Measurements from ENCODE around the gene SFRP5.

The SFRP5 gene

DNA sequence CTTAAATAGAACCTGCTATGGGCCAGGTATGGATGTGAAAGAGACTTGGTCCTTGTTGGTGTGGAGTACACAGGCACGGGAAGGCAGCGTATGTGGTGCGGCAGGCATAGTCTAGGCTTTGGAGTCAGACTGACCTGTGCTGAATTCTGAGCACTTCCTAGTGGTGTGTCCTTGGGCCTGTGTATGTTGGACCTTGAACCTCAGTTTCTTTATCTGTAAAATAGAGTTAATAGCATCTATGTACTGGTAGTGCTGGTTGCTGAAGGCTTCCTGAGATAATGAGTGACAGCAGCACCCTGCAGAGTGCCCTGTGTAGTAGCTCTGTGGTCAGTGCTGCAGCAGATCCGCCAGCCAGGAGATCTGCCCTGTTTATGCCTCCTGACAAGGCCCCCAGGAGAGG, 5.3 kb upstream of the SFRP5 start:
- Histone ChIP-seq H3K9ac (ENCODE audit: low read depth in 1 of 2, low read length in 2 of 2) (no peak overlapping the region), H3K27ac (ENCODE audit: low read depth, low read length) (no peak overlapping the region), H3K4me1 (ENCODE audit: control insufficient read depth in 1 of 2, insufficient read depth in 2 of 2, low read length in 2 of 2) (peaks cover 33 to 44% of the 10 kb centered on the region in 2 donors), H3K4me3 (ENCODE audit: low read depth in 1 of 2, low read length in 2 of 2) (no peak overlapping the region), H3K9me3 (ENCODE audit: control insufficient read depth in 1 of 2, low read length in 2 of 2) (no peaks in the 10 kb centered on the region), H3K27me3 (ENCODE audit: control insufficient read depth in 1 of 2, insufficient read depth in 2 of 2, low read length in 2 of 2) (peaks cover 0 to 3% of the 10 kb centered on the region in 2 donors), H3K36me3 (ENCODE audit: control insufficient read depth in 1 of 2, insufficient read depth in 2 of 2, low read length in 2 of 2) (no peaks in the 10 kb centered on the region)

GRCh38 chr10:97774811-97775294, 3.1 kb upstream of the SFRP5 start:
- Histone ChIP-seq H3K27me3 (ENCODE audit: control insufficient read depth in 1 of 2, insufficient read depth in 2 of 2, low read length in 2 of 2) (peaks cover 9 to 16% of the 10 kb centered on the region in 2 donors), H3K27ac (ENCODE audit: low read depth, low read length) (no peak overlapping the region), H3K9me3 (ENCODE audit: control insufficient read depth in 1 of 2, low read length in 2 of 2) (no peaks in the 10 kb centered on the region)

GRCh38 chr10:97773096-97773495, 1.3 kb upstream of the SFRP5 start:
- H3K9me3 ChIP-seq (ENCODE audit: control insufficient read depth in 1 of 2, low read length in 2 of 2), result no peaks in the 10 kb centered on the region
- H3K27ac ChIP-seq (ENCODE audit: low read depth, low read length), result no peak overlapping the region
- H3K9ac ChIP-seq (ENCODE audit: low read depth in 1 of 2, low read length in 2 of 2), result no peak overlapping the region
- H3K4me3 ChIP-seq (ENCODE audit: low read depth in 1 of 2, low read length in 2 of 2), result peak overlapping the region in 1 of 2 donors; percentile 6
- peaks cover 9 to 16% of the 10 kb centered on the region in 2 donors for H3K27me3 ChIP-seq (ENCODE audit: control insufficient read depth in 1 of 2, insufficient read depth in 2 of 2, low read length in 2 of 2)
- no peaks in the 10 kb centered on the region for H3K36me3 ChIP-seq (ENCODE audit: control insufficient read depth in 1 of 2, insufficient read depth in 2 of 2, low read length in 2 of 2)
- H3K4me1 ChIP-seq (ENCODE audit: control insufficient read depth in 1 of 2, insufficient read depth in 2 of 2, low read length in 2 of 2), result peaks cover 29 to 39% of the 10 kb centered on the region in 2 donors

More at GRCh38 chr10:97774811-97775294, 3.1 kb upstream of the SFRP5 start:
- Histone ChIP-seq H3K4me3 (ENCODE audit: low read depth in 1 of 2, low read length in 2 of 2) (no peak overlapping the region), H3K36me3 (ENCODE audit: control insufficient read depth in 1 of 2, insufficient read depth in 2 of 2, low read length in 2 of 2) (no peaks in the 10 kb centered on the region), H3K9ac (ENCODE audit: low read depth in 1 of 2, low read length in 2 of 2) (no peak overlapping the region), H3K4me1 (ENCODE audit: control insufficient read depth in 1 of 2, insufficient read depth in 2 of 2, low read length in 2 of 2) (peaks cover 33 to 39% of the 10 kb centered on the region in 2 donors)

- Histone ChIP-seq H3K27me3 (ENCODE audit: control insufficient read depth in 1 of 2, insufficient read depth in 2 of 2, low read length in 2 of 2) (peaks cover 9 to 16% of the 10 kb centered on the region in 2 donors), H3K9me3 (ENCODE audit: control insufficient read depth in 1 of 2, low read length in 2 of 2) (no peaks in the 10 kb centered on the region), H3K27ac (ENCODE audit: low read depth, low read length) (no peak overlapping the region), H3K36me3 (ENCODE audit: control insufficient read depth in 1 of 2, insufficient read depth in 2 of 2, low read length in 2 of 2) (no peaks in the 10 kb centered on the region), H3K4me3 (ENCODE audit: low read depth in 1 of 2, low read length in 2 of 2) (peak overlapping the region; percentile 62 to 79), H3K4me1 (ENCODE audit: control insufficient read depth in 1 of 2, insufficient read depth in 2 of 2, low read length in 2 of 2) (peaks cover 20 to 30% of the 10 kb centered on the region in 2 donors), H3K9ac (ENCODE audit: low read depth in 1 of 2, low read length in 2 of 2) (peak overlapping the region in 1 of 2 donors; percentile 66)
These were observed 526 bp downstream of the SFRP5 start for GRCh38 chr10:97771055-97771891.

DNA sequence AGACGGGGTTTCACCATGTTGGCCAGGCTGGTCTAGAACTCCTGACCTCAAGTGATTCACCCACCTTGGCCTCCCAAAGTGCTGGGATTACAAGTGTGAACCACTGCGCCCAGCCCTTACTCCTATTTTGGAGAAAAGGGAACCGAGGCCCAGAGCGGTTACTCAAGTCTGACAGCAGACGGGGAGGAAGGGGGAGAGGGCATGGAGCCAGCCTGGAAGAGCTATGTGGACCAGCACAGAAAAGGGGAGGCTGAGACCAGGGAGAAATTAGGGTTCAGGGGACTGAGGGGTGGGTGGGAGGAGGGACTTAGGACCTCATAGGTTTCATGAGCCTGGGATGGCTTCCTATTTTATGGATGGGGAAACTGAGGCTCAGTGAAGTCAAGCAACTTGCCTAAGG, 1.5 kb downstream of the SFRP5 start:
- Histone ChIP-seq H3K27me3 (ENCODE audit: control insufficient read depth in 1 of 2, insufficient read depth in 2 of 2, low read length in 2 of 2) (peaks cover 9 to 16% of the 10 kb centered on the region in 2 donors), H3K9ac (ENCODE audit: low read depth in 1 of 2, low read length in 2 of 2) (no peak overlapping the region), H3K4me3 (ENCODE audit: low read depth in 1 of 2, low read length in 2 of 2) (peak overlapping the region; percentile 62 to 79)

GRCh38 chr10:97768322-97769315, 3.2 kb downstream of the SFRP5 start:
- H3K4me1 ChIP-seq (ENCODE audit: control insufficient read depth in 1 of 2, insufficient read depth in 2 of 2, low read length in 2 of 2), result peaks cover 27 to 36% of the 10 kb centered on the region in 2 donors

More for the DNA sequence above, 1.5 kb downstream of the SFRP5 start:
- Histone ChIP-seq H3K4me1 (ENCODE audit: control insufficient read depth in 1 of 2, insufficient read depth in 2 of 2, low read length in 2 of 2) (peaks cover 19 to 35% of the 10 kb centered on the region in 2 donors), H3K9me3 (ENCODE audit: control insufficient read depth in 1 of 2, low read length in 2 of 2) (no peaks in the 10 kb centered on the region), H3K36me3 (ENCODE audit: control insufficient read depth in 1 of 2, insufficient read depth in 2 of 2, low read length in 2 of 2) (no peaks in the 10 kb centered on the region), H3K27ac (ENCODE audit: low read depth, low read length) (no peak overlapping the region)

DNA sequence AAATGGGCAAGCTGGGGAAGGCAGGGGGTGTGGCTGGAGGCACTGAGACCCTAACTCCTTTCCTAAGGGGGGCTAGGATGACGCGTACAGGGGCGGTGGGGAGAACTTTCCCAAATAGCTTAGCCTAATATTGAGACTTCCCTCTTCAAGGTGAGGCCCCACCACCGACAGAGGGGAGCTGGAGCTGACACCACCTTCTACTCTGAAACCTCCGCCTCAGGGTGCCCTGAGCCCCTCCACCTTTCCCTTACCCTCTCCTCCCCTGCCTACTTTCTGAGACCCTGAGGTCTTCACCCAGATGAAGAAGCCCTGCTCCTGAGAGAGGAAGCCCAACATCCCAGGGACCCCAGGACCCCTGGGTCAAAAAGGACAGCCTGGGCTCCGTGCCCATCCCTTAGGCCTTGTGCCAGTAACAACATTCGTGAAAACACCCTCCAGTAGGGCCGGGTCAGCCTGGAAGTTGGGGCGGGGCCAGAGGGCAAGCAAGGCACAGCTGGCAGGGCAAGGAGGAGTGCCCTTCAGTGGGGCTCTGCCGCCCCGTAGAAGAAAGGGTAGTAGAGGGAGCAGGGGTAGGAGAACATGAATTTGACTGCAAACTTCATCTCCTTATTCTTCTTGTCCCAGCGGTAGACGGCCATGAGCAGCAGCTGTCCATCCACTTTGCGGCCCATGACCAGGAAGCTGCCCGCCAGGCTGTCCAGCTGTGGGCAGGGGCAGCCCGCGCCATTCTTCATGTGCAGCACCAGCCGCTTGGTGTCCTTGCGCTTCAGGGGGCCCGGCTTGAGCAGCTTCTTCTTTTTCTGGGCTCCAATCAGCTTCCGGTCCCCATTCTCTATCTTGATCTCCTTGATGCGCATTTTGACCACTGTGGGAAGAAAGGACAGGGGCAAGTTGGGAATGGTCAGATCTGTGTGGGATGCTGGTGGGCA, 4.5 kb downstream of the SFRP5 start:
- no peak overlapping the region for H3K27ac ChIP-seq (ENCODE audit: low read depth, low read length)
- no peak overlapping the region for H3K9ac ChIP-seq (ENCODE audit: low read depth in 1 of 2, low read length in 2 of 2)
- H3K4me3 ChIP-seq (ENCODE audit: low read depth in 1 of 2, low read length in 2 of 2), result no peak overlapping the region
- peaks cover 15 to 23% of the 10 kb centered on the region in 2 donors for H3K4me1 ChIP-seq (ENCODE audit: control insufficient read depth in 1 of 2, insufficient read depth in 2 of 2, low read length in 2 of 2)
- H3K36me3 ChIP-seq (ENCODE audit: control insufficient read depth in 1 of 2, insufficient read depth in 2 of 2, low read length in 2 of 2), result peaks cover 0 to 4% of the 10 kb centered on the region in 2 donors
- H3K27me3 ChIP-seq (ENCODE audit: control insufficient read depth in 1 of 2, insufficient read depth in 2 of 2, low read length in 2 of 2), result peaks cover 9 to 13% of the 10 kb centered on the region in 2 donors
- no peaks in the 10 kb centered on the region for H3K9me3 ChIP-seq (ENCODE audit: control insufficient read depth in 1 of 2, low read length in 2 of 2)

More at GRCh38 chr10:97768322-97769315, 3.2 kb downstream of the SFRP5 start:
- no peak overlapping the region for H3K4me3 ChIP-seq (ENCODE audit: low read depth in 1 of 2, low read length in 2 of 2)
- H3K9ac ChIP-seq (ENCODE audit: low read depth in 1 of 2, low read length in 2 of 2), result no peak overlapping the region
- peaks cover 9 to 13% of the 10 kb centered on the region in 2 donors for H3K27me3 ChIP-seq (ENCODE audit: control insufficient read depth in 1 of 2, insufficient read depth in 2 of 2, low read length in 2 of 2)
- no peaks in the 10 kb centered on the region for H3K36me3 ChIP-seq (ENCODE audit: control insufficient read depth in 1 of 2, insufficient read depth in 2 of 2, low read length in 2 of 2)
- H3K9me3 ChIP-seq (ENCODE audit: control insufficient read depth in 1 of 2, low read length in 2 of 2), result no peaks in the 10 kb centered on the region
- H3K27ac ChIP-seq (ENCODE audit: low read depth, low read length), result no peak overlapping the region

GRCh38 chr10:97766106-97766810, 5.5 kb downstream of the SFRP5 start:
- H3K9me3 ChIP-seq (ENCODE audit: control insufficient read depth in 1 of 2, low read length in 2 of 2), result no peaks in the 10 kb centered on the region
- no peak overlapping the region for H3K9ac ChIP-seq (ENCODE audit: low read depth in 1 of 2, low read length in 2 of 2)
- H3K4me3 ChIP-seq (ENCODE audit: low read depth in 1 of 2, low read length in 2 of 2), result no peak overlapping the region
- no peak overlapping the region for H3K27ac ChIP-seq (ENCODE audit: low read depth, low read length)
- H3K36me3 ChIP-seq (ENCODE audit: control insufficient read depth in 1 of 2, insufficient read depth in 2 of 2, low read length in 2 of 2), result peaks cover 0 to 13% of the 10 kb centered on the region in 2 donors
- peaks cover 15 to 23% of the 10 kb centered on the region in 2 donors for H3K4me1 ChIP-seq (ENCODE audit: control insufficient read depth in 1 of 2, insufficient read depth in 2 of 2, low read length in 2 of 2)
- peaks cover 9 to 11% of the 10 kb centered on the region in 2 donors for H3K27me3 ChIP-seq (ENCODE audit: control insufficient read depth in 1 of 2, insufficient read depth in 2 of 2, low read length in 2 of 2)

Measured in duodenal mucosa (tissue), 2 donors.